NCI-H2029 (cell line): ENCODE data around the gene SNRNP35.
"Not testable (repeated sequence)": the region's sequence is repeated elsewhere in the genome, so short reads cannot be mapped to it uniquely, and the experiment has no call there.

Source experiments
- DNase-seq: peaks from one replicate; lab custom pipeline; 2025; lab: John Stamatoyannopoulos, UW

SNRNP35 gene, protein sequence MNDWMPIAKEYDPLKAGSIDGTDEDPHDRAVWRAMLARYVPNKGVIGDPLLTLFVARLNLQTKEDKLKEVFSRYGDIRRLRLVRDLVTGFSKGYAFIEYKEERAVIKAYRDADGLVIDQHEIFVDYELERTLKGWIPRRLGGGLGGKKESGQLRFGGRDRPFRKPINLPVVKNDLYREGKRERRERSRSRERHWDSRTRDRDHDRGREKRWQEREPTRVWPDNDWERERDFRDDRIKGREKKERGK

DNA sequence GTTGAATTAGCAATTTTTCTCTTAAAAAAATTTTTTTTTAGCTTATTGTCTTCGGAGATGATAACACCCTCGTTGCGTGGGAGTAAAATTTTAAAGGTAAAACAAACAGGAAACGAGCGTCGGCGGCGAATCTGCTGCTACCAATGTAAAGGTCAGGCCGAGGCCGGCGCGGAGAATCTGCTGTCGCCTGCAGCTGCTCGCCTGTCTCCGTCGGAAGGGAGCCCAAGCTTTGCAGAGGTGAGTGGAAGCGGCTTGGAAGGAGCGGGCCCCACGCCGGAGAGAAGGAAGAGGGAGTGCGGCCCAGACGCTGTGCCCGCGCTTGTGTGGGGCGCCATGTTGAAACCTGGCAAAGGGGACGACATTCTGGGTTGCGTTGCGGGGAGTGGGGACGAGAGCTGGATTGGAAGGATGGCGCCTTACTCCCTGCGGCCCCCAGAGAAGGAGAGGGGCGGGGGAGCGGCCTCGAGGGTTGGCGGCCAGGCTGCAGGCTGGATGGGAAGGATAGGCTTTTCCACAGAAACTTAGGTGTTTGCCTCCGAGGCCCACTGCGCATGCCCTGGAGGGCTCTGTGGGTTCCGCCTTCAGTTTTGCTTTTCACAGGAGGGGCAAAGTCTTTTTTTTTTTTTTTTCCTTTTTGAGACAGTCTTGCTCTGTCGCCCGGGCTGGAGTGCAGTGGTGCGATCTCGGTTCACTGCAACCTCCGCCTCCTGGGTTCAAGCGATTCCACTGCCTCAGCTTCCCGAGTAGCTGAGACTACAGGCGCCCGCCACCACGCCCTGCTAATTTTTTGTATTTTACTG is at the start of gene SNRNP35:
Gene SNRNP35 (plus strand): TSS at position 160 of the 800 bp plus-strand sequence. CDS start 7,402 bp downstream, outside the sequence.
- peak; percentile 71 for DNase-seq

DNA sequence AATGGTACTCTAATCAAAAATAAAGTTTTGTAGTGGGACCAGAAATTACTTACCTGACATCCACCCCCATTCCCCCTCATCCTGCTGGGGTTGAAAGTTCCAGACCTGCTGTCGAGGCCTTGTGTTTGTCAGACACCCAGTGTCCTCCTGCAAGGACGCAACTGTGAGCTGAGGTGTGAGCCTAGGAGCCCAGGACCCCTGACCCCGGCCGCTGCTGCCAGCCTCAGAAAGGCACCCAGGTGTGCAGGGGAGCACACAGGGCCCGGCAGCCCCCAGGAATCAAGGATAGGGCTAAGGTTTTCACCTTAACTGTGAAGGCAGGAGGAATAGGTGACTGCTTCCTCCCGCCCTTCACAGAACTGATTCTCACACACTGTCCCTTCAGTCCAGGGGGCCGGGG is 49.3 kb upstream of the SNRNP35 start:
- DNase-seq: not testable (repeated sequence)

DNA sequence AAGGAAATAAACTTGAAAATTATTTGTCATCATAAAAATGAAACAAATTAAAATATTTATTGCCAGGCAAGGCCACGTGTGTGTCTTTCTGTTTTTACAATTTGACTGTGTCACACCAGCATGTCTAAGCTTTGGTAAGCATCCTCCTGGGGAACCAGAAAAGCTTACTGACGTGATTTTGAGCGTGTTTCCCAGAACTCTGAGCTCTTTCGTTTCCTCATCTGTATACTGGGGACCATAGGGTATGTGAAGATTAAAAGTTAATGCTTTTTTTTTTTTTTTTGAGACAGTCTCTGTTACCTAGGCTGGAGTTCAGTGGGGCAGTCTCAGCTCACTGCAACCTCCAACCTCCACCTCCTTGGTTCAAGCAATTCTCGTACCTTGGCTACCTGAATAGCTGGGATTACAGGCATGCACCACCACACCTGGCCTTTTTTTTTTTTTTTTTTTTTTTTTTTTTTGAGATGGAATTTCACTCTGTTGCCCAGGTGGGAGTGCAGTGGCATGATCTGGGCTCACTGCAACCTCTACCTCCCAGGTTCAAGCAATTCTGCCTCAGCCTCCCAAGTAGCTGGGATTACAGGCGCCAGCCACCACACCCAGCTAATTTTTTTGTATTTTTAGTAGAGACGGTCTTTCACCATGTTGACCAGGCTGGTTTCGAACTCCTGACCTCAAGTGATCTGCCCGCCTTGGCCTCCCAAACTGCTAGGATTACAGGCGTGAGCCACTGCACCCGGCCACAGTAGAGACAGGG is 48.5 kb upstream of the SNRNP35 start:
- DNase-seq: not testable (repeated sequence)

DNA sequence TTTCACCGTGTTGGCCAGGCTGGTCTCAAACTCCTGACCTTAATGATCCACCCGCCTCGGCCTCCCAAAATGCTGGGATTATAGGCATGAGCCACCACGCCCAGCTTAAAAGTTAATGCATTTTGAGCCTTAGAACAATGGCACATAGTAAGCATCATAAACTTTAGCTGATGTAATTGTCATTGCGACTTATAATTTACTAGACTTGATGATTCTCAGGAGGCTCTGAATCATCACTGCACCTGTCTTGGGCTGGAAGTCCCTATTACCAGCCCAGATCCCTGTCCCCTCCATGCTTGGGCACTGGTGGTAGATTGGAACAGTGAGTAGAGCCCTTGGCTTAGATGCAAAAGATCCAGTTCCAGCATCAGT is 47.9 kb upstream of the SNRNP35 start:
- DNase-seq: no peak

DNA sequence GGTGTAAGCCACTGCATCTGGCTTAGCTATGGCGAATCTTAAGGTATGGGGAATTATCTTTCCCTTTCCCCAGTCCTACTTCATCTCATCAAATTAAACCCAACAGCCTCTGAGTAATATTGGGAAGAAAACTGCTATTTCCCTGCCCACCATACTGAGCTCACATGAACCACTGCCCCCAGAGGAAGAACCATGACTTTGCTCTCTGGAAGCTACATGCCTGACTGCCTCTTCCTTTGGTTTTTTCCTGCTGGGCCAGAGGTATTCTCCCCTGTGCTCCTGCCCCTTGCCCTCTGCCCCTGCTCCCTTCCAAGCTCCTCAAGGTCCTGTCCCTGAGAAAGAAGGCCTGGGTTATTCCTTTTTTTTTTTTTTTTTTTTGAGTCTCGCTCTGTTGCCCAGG is 36.6 kb upstream of the SNRNP35 start:
- DNase-seq: no peak

DNA sequence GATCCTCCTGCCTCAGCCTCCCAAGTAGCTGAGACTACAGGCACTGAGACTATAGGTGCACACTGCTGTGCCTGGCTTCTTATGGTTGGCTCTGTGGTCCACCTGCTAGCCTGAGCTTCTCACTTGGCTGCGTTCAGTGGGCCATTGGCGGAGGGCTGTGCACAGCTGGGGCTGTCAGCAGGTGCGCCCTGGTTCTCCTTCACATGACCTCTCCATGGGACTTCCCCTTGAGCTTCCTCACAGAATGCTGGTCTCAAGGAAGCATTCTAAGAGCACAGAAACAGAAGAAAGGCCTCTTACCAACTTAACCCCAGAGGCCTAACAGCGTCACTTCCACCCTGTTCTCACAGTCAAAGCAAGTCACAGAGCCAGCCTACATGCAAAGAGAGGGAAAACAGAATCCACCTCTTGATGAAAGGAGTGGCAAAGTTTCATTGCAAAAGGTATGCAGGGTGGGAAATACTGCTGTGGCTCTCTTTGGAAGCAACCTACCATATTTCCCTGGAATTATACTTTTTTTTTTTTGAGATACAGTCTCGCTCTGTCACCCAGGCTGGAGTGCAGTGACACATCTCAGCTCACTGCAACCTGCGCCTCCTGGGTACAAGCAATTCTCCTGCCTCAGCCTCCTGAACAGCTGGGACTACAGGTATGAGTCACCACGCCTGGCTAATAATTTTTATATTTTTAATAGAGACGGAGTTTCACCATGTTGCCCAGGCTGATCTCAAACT is 30.7 kb upstream of the SNRNP35 start:
- no peak for DNase-seq

DNA sequence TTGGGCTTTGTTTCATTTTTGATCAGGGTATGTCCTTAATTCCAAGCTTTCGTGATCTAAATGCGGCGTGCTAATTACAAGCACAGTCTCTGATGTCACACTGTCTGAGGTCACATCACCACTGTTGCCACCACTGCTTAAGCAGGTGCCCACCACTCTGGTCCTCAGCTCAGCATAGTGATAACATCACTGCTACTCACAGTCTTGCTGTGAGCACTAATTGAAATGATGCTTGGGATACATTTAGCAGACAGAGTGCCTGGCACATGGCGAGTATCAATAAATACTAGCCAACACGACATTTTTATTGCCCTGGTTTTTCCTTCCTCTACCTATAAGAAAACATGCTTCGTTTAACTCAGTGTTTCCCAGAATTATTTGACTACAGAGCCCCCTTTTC is 29.3 kb upstream of the SNRNP35 start:
- DNase-seq: no peak

DNA sequence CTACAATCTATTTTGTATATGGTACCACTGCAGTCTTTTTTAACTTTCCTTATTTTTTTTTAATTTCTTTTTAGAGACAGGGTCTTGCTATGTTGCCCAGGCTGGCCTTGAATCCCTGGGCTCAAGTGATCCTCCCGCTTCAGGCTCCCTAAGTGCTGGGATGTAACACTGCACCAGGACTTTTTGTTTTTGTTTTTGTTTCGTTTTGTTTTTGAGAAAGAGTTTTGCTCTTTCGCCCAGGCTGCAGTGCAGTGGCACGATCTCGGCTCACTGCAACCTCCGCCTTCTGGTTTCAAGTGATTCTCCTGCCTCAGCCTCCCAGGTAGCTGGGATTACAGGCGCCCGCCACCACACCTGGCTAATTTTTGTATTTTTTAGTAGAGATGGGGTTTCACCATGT is 28.8 kb upstream of the SNRNP35 start:
- not testable (repeated sequence) for DNase-seq

DNA sequence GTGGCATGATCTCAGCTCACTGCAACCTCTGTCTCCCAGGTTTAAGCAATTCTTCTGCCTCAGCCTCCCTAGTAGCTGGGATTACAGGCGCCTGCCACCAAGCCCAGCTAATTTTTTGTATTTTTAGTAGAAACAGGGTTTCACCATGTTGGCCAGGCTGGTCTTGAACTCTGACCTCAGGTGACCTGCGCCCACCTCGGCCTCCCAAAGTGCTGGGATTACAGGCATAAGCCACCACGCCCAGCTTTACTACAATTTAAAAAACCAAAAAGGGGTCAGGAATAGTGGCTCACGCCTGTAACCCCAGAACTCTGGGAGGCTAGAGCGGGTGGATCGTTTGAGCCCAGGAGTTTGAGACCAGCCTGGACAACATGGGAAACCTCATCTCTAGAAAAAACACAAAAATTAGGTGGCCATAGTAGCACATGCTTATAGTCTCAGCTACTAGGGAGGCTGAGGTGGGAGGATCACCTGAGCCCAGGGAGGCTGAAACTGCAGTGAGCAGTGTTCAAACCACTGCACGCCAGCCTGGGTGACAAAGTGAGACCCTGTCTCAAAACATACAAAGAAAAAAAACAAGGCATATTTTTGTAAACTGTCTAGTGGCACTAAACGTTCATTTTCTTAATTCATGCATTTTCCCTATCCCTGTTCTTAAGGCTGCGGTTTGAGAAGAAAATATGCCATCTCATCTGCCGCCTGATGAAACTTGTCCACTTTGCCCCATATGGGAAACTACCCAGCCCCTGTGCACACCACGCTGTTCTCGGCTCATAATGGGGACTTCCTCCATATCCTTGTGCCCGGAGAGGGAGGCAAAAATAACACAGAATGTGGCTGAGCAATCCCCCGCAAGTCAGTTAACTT is 25.8 kb upstream of the SNRNP35 start:
- DNase-seq: not testable (repeated sequence)

DNA sequence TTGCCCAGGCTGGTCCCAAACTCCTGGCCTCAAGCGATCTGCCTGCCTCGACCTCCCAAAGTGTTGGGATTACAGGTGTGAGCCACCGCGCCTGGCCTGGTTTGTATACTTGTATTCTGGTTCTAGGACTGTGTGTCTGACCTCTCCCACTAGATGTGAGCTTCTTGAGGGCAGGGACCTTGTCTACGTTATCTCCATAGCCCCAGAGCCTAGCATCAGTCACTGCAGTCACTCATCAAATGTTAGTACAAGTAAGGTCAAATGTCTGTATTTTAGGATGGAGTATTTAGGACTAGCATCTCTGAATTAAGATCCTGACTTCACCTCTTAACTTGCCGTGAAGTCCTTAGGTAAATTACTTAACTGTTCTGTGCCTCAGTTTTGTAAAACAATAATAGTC is 24.3 kb upstream of the SNRNP35 start:
- DNase-seq: no peak

DNA sequence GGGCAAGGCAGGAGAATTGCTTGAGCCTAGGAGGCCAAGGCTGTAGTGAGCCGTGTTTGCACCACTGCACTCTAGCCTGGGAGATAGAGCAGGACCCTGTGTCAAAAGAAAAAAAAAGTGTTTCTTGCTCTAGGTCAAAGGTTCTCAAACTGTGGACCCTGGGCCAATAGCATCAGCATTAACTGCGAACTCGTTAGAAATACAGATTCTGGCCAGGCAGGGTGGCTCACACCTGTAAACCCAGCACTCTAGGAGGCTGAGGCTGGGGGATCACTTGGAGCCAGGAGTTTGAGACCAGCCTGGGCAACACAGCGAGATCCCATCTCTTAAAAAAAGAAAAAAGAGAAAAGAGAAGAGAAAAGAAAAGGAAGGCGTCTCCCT is 22.3 kb upstream of the SNRNP35 start:
- no peak for DNase-seq

DNA sequence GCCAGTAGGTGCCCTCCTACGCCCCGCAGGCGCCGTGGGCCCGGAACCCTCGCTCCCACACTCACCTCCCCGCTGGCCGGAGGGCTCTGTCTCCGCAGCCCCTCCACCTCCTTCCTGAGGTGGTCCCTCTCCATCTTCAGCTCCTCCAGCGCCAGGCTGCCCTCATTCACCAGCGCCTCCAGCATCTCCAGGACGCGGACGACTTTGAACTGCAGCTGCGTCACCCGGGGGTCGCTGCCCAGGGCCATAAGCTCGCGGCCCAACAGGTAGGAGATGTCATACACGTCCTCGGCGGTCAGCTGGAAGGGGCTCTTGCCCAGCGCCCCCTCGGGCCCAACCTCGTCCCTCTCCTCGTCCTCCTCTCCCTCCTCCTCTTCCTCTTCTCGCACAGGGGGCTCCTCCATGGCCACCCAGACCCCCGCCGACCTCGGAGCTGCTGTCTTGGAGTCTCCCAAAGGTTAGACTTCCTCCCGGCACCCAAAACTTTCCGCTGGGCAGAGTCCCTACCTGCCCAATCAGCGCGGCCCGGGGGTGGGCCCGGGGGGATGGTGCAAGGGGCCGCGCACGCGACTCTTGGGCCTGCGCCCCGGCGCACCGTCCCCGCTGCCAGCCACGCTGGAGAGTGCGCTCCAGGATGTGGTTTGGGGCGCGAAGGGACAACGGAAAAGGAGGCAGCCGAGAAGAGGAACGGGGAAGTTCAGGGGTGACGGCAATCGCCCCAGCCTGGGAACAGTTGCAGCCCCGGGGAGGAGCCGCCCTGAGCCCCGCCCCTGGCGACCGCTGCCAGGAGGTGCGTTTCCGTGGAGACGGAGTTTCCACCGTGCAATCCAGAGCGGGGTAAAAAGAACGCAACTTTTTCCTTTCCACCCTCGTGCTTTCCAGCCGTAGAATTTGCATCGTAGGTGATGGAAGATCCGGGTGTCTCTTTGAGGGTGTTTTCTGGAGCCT is 21.6 kb upstream of the SNRNP35 start, which contains the start of gene RILPL2:
Gene RILPL2 (minus strand): TSS at position 668 of the 948 bp plus-strand sequence. CDS start 264 bp downstream, at position 404.
- DNase-seq: peak; percentile 31

DNA sequence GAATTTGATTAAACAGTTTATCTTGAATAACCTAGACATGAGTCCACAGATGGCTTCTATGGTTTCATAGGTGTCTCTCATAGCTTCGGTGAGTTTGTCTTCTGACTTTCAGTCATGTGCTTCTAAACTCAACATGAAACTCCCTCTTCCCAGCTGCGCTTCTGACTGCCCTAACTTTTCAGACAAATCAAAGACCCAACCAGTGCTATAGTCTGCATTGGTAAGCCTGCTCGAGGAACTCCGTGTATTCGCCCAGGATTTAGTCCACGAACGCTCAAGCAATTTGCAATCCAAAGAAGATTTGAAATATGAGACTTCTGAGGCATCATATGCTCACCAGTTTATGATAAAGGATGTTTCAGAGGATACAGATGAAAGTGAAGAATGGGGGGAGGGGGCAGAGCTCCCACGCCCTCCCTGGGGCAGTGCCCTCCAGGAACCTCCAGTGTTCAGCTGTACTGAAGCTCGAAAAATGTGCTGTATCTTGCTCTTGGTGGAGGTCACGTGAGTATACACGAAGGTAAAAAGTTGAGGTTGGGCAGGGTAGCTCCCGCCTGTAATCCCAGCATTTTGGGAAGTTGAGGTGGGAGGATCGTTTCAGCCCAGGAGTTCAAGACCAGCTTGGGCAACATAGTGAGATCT is 16.3 kb upstream of the SNRNP35 start:
- no peak for DNase-seq

DNA sequence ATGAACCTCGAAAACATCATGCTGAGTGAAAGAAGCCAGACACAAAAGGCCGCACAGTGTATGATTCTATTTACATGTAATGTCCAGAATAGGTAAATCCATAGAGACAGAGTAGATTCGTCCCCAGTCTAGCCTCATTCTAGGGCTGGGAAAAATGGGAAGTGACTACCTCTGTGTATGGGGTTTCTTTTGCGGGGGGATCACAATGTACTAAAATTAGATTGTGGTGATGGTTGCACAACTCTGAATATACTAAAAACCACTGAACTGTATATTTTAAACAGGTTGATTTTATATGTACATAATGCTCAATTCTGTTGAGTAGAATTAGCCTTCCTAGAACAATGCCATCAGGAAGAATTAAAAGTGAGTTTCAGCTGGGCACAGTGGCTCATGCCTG is 15.2 kb upstream of the SNRNP35 start:
- DNase-seq: no peak

DNA sequence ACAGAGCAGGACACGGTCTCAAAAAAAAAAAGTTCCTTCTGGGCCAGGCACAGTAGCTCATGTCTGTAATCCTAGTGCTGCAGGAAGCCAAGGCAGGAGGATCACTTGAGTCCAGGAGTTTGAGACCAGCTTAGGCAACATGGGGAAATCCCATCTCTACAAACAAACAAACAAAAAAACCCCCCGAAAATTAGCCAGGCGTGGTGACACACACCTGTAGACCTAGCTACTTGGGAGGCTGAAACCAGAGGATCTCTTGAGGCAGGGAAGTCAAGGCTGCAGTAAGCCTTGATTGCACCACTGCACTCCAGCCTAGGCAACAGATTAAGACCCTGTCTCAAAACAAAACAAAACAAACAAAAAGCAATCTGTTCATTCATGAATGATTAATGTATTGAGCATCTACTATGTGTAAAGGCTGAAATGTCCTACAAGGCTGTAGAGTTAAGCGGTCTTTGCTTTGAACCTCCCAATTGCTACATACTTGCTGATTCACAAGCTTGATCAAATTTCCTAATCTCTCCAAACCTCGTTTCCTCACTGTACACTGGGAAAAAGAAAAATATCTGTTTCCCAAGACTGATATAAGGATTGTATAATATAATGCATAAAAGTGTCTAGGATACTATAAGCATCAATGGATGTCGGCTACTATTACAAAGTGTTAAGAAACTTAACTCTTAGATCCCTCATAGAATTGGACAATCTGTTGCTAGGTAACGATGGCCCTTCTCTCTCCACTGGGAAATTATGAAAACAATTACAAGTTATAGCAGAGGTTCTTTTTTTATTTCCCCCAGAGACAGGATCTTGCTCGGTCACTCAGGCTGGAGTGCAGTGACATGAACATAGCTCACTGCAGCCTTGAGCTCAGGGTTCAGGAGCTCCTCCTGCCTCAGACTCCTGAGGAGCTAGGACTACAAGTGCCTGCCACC is 13.6 kb upstream of the SNRNP35 start:
- DNase-seq: no peak

DNA sequence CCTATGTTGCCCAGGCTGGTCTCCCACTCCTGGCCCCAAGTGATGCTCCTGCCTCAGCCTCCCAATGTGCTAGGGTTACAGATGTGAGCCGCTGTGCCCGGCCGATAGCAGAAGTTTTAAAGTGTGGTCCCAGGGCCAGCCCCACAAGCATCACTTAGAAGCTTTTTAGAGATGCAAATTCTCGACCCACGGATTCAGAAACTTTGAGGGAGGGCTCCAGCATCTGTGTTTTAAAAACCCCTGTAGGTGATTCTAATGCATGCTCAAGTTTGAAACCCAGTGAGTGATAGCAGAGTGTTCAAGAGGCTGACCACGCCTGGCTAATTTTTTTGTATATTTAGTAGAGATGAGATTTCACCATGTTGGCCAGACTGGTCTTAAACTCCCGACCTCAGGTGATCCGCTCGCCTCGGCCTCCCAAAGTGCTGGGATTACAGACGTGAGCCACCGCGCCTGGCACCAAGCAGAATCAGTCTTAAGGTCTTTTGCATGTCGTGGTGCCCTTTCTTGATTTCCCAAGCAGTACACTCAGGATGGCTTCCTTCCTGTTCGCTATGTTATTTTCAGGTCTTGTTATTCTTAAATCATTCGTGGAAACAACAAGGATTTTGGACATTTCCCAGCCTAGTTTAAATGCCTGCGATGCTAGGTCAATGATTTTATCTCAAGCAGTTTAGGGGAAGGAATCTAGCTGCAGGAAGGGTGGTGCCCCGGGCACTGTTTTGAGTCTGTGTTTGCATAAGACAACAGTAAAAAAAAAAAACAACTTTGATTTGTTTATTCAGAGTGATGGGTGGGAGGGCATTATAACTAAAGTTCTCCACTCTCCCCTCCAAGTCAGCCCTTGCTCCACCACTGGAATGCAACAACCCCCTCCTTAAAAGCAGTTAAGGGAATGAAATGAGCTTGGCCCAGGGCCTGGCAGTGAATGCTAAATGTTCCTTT is 12.3 kb upstream of the SNRNP35 start:
- DNase-seq: no peak

DNA sequence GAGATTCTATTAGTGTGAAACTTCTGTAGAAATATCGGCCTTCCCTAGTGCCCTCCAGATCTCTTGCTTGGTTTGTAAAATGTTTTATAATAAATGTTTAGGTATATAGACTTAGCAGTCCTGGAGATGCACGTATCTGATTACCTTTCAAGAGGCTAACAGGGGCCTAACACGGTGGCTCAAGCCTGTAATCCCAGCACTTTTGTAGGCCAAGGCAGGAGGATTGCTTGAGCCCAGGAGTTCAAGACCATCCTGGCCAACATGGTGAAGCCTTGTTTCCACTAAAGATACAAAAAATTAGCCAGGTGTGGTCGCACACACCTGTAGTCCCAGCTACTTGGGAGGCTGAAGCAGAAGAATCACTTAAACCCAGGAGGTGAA is 11.6 kb upstream of the SNRNP35 start:
- no peak for DNase-seq
